ENCODE measurements around the gene LAMP5.

The LAMP5 gene

DNA sequence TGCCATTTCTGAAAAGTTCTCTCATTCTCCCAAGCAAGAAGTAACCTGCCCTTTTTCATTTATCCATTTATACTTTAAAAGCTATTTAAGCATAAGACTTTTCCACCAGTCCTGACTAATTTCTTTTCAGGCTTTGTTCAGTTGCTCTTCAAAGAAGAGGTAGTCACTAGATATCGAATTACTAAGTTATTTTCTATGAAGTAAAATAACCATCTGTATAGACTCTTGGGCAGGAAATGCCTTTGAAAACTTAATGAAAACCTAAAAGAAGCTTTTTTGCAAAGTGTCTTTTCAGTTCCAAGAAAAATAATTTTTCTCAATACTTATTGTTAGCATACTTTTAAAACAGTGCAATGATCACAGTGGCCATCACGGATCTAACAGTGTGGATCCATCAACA lies 31.3 kb upstream of the LAMP5 start:
- H3K4me1 ChIP-seq (ENCODE audit: insufficient read depth, poor library complexity, severe bottlenecking), result no peaks in the 10 kb centered on the region
- no peak overlapping the region for H3K27ac ChIP-seq (ENCODE audit: poor library complexity, severe bottlenecking)
- no peaks in the 10 kb centered on the region for H3K27me3 ChIP-seq (ENCODE audit: insufficient read depth, poor library complexity, severe bottlenecking)
- H3K36me3 ChIP-seq (ENCODE audit: low read depth), result no peaks in the 10 kb centered on the region
- H3K9me3 ChIP-seq (ENCODE audit: severe bottlenecking), result no peaks in the 10 kb centered on the region
- TF ChIP-seq, protein P1, sequence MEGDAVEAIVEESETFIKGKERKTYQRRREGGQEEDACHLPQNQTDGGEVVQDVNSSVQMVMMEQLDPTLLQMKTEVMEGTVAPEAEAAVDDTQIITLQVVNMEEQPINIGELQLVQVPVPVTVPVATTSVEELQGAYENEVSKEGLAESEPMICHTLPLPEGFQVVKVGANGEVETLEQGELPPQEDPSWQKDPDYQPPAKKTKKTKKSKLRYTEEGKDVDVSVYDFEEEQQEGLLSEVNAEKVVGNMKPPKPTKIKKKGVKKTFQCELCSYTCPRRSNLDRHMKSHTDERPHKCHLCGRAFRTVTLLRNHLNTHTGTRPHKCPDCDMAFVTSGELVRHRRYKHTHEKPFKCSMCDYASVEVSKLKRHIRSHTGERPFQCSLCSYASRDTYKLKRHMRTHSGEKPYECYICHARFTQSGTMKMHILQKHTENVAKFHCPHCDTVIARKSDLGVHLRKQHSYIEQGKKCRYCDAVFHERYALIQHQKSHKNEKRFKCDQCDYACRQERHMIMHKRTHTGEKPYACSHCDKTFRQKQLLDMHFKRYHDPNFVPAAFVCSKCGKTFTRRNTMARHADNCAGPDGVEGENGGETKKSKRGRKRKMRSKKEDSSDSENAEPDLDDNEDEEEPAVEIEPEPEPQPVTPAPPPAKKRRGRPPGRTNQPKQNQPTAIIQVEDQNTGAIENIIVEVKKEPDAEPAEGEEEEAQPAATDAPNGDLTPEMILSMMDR (IDR thresholded peaks at IDR 0.05; ENCODE audit: poor library complexity, severe bottlenecking), result no peak
- H3K4me3 ChIP-seq (ENCODE audit: severe bottlenecking), result no peak overlapping the region
- no peak for DNase-seq (ENCODE audit: low spot score)
- no peak for ATAC-seq (ENCODE audit: low read depth)

DNA sequence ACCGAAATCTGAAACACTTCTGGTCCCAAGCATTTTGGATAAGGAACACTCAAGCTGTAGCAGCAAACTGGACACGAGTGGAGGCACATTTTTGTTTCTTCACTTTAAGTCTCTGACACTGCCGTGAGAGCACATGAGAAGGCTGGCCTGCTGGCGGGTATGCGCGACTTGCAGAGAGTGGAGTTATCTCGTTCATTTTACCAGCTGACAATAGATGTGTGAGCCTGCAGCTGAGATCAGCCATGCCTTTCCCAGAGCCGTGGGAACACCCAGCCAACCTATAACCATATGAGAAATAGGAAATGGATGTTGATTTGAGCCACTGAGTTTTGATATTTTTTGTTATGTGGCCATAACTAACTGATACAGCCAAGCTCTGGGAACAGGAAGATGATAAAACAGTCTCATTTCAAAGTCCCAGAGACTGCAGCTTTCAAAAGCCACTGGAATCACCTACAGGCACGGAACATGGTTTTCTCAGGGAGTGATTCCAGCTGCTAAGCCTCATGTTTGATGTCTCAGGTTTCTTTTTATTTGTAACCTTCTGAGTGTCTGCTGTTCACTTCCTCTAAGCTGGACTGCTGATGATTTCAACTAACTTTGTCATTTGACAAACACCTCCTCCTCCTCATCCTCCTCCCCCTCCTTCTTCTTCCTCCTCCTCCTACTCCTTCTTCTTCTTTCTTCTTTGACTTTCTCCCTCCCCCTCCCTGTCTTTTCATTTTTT lies 28.6 kb upstream of the LAMP5 start:
- ATAC-seq (ENCODE audit: low read depth) (no peak), DNase-seq (ENCODE audit: low spot score) (no peak)
- Histone ChIP-seq H3K4me3 (ENCODE audit: severe bottlenecking) (no peak overlapping the region), H3K27ac (ENCODE audit: poor library complexity, severe bottlenecking) (no peak overlapping the region), H3K9me3 (ENCODE audit: severe bottlenecking) (no peaks in the 10 kb centered on the region), H3K4me1 (ENCODE audit: insufficient read depth, poor library complexity, severe bottlenecking) (no peaks in the 10 kb centered on the region), H3K27me3 (ENCODE audit: insufficient read depth, poor library complexity, severe bottlenecking) (no peaks in the 10 kb centered on the region), H3K36me3 (ENCODE audit: low read depth) (no peaks in the 10 kb centered on the region)
- TF ChIP-seq, protein P1 (IDR thresholded peaks at IDR 0.05; ENCODE audit: poor library complexity, severe bottlenecking), result no peak

DNA sequence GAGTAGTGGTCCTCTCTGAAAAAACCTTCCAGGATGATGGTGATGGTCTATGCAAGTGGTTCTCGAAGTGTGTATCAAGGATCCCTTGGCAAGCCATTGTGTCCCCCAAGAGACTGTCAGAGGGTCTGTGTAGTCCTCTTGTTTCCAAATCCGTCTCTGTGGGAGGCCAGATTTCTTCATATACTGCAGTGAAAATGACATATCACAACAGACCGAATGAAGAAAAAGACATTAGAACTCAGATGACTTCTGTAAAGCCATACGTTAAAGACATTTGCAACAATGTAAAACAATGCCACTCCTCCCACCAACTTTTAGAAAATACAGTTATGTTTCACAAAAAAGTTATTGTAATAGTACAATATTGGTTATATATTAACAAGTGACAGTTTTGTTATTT lies 27.2 kb upstream of the LAMP5 start:
- Histone ChIP-seq H3K27me3 (ENCODE audit: insufficient read depth, poor library complexity, severe bottlenecking) (peaks cover 4% of the 10 kb centered on the region), H3K27ac (ENCODE audit: poor library complexity, severe bottlenecking) (no peak overlapping the region), H3K4me1 (ENCODE audit: insufficient read depth, poor library complexity, severe bottlenecking) (no peaks in the 10 kb centered on the region), H3K36me3 (ENCODE audit: low read depth) (no peaks in the 10 kb centered on the region), H3K4me3 (ENCODE audit: severe bottlenecking) (no peak overlapping the region), H3K9me3 (ENCODE audit: severe bottlenecking) (no peaks in the 10 kb centered on the region)
- TF ChIP-seq, protein P1 (IDR thresholded peaks at IDR 0.05; ENCODE audit: poor library complexity, severe bottlenecking), result no peak
- ATAC-seq (ENCODE audit: low read depth), result no peak
- DNase-seq (ENCODE audit: low spot score), result no peak

DNA sequence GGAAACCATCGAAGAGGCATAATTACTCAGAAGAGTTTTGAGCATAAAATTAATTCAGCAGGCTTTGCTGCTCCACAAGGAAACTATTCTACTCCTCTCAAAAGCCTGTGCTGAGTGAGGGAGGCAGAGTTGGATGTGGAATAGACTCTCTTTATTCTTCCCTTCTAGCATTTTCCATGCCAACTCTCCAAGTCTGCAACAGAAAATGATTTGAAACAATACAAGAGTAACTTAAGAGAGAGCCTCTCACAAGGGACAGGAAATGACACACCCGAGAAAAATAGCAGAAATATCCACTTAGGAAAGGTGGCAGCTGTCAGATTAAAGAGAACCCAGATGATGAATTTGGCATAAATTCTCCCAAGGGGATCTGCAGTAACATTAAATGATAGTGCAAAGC lies 26.3 kb upstream of the LAMP5 start:
- DNase-seq (ENCODE audit: low spot score) (no peak), ATAC-seq (ENCODE audit: low read depth) (no peak)
- Histone ChIP-seq H3K36me3 (ENCODE audit: low read depth) (no peaks in the 10 kb centered on the region), H3K4me1 (ENCODE audit: insufficient read depth, poor library complexity, severe bottlenecking) (no peaks in the 10 kb centered on the region), H3K4me3 (ENCODE audit: severe bottlenecking) (no peak overlapping the region), H3K9me3 (ENCODE audit: severe bottlenecking) (no peaks in the 10 kb centered on the region), H3K27ac (ENCODE audit: poor library complexity, severe bottlenecking) (no peak overlapping the region), H3K27me3 (ENCODE audit: insufficient read depth, poor library complexity, severe bottlenecking) (peaks cover 4% of the 10 kb centered on the region)
- TF ChIP-seq, protein P1 (IDR thresholded peaks at IDR 0.05; ENCODE audit: poor library complexity, severe bottlenecking), result no peak

DNA sequence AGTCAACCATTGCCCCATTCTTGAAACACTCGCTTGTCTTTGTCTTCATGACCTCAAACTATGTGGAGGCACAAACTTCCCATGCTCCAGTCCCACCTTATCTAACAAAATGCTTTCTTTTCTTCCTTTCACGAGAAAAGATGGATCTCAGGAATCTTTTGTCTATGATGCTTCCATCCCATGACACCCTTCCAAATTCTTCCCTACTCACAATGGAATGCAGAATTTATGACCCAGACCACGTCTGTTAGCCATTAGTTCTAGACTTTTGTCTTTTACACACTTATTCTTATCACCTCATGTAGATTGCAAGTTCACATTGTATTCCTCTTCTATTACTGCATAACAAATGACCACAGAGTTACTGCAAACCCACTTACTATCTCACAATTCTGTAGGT lies 24.2 kb upstream of the LAMP5 start:
- Histone ChIP-seq H3K36me3 (ENCODE audit: low read depth) (no peaks in the 10 kb centered on the region), H3K4me1 (ENCODE audit: insufficient read depth, poor library complexity, severe bottlenecking) (no peaks in the 10 kb centered on the region), H3K9me3 (ENCODE audit: severe bottlenecking) (no peaks in the 10 kb centered on the region), H3K4me3 (ENCODE audit: severe bottlenecking) (no peak overlapping the region), H3K27me3 (ENCODE audit: insufficient read depth, poor library complexity, severe bottlenecking) (peaks cover 4% of the 10 kb centered on the region), H3K27ac (ENCODE audit: poor library complexity, severe bottlenecking) (no peak overlapping the region)
- ATAC-seq (ENCODE audit: low read depth) (no peak), DNase-seq (ENCODE audit: low spot score) (no peak)
- TF ChIP-seq, protein P1 (IDR thresholded peaks at IDR 0.05; ENCODE audit: poor library complexity, severe bottlenecking), result no peak

Data from RWPE2 (cell line).